ENCODE measurements around the gene NFYC.
"Not testable (repeated sequence)": the region's sequence is repeated elsewhere in the genome, so short reads cannot be mapped to it uniquely, and the experiment has no call there.

The NFYC gene

DNA sequence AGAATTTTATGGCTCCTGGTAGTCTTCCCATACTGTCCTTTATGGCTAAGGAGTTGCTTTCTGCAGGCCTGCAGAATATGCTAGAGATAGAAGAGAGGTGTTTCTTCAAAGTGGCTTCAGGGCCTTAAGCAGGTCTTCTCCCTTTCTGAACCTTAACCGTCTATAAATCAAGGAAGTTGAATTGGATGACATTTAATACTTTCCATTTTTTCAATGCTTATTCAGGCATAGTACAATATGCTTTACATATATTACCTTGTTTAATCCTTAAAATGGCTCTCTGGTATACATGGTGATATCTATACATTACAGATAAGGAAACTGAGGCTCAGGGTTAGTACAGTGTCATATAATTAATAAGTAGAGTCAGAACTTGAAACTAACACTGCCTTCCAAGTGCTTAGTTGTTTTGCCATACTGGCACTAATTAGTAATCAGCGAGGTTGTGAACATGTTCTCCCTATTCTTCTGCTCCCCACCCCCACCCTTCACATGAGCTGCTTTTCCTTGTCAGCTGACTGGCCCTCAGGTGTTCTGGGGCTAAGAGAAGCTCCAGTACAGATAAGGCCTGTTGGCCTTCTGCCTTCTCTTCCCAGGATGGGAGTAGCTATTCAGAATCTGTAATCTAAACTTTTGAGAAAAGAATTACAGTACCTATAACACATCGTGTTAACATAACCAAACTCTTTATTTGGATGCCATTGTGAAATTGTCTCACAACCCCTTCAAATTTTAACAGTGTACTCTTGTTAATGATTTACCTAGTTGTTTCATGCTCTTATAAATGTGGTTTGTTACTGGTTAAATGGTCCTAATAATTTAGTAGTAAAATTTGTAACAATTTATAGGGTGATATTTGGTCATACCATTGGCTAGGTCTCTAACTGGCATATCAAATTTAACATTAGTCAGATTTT, 13.6 kb downstream of the NFYC start:
- DNase-seq (ENCODE audit: low read depth in 3 of 3, low spot score in 1 of 3) = no peak

DNA sequence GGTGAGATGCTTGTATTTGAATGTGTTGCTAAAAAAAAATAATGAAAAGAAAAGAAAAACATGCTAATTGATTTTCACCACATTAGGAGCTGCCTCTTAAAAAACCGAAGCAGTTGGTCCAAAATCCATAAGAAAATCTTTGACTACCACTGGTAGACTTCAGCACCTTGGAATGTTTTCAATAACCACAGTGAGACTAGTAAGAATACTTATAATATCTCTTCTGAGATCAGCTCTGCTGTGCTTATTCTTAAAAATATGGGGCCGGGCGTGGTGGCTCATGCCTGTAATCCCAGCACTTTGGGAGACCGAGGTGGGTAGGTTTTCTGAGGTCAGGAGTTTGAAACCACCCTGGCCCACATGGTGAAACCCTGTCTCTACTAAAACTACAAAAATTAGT, 15.1 kb downstream of the NFYC start:
- no peak for DNase-seq (ENCODE audit: low read depth in 3 of 3, low spot score in 1 of 3)

DNA sequence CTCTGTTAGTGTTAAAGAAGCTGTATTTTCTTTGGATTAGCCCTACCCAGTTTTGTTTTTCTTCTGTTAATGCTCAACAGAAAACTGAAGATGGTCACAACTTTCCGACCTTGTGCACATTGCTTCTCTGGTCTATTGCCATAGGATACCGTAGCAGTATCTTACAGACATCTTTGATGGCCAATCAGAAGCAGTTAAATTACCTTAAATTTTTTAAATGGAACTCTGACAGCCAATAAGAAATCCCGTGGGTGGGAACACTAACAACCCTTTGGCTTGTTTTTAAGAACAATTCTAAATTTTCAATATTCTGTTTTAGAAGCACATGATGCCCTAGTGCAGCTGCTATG, 17.2 kb downstream of the NFYC start:
- no peak for DNase-seq (ENCODE audit: low read depth in 3 of 3, low spot score in 1 of 3)

DNA sequence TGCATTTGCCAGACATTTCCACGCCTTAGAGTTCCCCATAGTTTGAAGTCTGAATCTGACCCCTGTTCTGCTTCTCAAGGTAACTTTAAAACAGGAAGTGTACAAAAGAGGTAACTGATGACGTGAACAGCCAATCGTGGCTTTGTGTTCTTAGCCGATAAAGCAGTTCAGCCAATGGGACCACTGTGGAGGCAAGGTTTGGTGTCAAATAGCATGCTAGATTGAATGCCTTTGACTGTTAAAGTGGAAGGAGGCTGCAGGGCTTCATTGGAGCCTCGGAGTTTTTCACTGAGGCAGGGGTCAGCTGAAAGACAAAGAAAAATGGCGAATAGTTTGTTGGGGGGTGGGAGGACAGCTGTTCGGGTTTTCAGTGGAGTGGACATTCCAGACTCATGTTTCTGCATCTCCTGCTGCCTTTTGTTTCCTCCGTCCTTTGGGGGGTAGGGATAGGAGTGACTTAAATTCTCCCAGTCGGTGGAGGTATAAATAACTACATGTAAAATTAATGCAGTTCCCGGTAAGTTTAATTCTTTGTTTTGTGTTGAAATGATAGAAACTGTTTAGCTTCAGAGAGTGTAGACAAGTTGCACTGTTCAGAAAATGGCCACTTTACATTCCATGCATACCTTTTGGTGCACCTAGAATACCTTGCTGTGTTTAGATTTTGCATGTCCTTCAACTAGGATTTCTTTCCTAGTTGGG, 17.7 kb downstream of the NFYC start:
- peak; percentile 26 to 44 (median 42) for DNase-seq (ENCODE audit: low read depth in 3 of 3, low spot score in 1 of 3)

DNA sequence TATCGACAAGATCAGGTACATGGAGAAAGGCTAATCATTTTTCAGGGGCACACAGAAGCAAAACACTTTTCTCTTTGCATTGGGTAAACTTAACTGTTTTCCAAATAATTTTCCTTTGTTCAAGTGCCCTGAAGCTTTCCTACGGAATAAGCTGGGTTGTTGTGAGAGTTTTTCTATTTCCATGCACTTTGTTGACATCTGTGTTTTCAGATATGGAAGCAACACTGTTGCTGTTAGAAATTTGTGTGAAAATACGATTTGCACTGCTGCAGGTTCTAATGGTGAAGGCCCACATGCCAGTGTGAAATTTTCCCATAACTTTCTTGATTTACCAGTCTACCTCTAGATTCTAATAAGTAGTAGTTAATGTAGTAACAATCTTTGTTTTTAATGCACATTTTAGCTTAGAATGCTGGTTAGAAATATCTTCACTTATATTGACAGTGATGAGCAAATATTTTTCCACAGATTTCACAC, 18.3 kb downstream of the NFYC start:
- DNase-seq (ENCODE audit: low read depth in 3 of 3, low spot score in 1 of 3) = no peak

DNA sequence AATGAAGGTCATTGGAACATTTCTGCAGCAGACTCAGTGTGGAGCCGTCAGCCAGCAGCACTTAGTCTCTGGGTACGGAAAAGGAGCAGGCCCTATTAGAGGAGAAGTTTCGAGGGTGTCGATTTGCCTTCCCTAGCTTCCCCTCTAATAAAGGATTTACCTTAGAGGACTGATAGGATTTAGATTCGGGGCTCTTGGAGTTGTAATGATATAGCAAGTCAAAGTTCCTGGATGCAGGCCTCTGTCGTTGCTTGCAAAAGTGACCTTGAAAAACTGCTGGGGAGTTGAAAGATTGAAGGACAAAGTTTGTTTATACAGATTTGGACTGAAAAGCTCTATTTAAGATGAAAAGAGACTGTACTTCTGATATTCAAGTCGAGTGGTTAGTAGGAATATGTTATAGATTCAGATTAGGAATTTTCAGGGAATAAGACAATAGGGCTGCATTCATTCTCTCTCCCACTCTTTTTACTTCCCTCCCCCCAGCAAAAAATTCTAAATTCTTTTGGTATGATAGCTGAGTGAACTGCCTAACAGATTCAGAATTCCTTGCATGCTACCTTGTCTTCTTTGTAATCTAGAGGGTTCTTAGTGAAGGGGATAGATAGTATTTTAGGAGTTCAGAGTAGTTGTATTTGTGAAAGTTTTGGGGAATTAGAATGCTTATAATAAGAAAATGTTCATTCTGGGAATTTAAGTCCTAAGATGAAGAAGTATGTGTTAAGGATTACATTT, 19.2 kb downstream of the NFYC start:
- no peak for DNase-seq (ENCODE audit: low read depth in 3 of 3, low spot score in 1 of 3)

DNA sequence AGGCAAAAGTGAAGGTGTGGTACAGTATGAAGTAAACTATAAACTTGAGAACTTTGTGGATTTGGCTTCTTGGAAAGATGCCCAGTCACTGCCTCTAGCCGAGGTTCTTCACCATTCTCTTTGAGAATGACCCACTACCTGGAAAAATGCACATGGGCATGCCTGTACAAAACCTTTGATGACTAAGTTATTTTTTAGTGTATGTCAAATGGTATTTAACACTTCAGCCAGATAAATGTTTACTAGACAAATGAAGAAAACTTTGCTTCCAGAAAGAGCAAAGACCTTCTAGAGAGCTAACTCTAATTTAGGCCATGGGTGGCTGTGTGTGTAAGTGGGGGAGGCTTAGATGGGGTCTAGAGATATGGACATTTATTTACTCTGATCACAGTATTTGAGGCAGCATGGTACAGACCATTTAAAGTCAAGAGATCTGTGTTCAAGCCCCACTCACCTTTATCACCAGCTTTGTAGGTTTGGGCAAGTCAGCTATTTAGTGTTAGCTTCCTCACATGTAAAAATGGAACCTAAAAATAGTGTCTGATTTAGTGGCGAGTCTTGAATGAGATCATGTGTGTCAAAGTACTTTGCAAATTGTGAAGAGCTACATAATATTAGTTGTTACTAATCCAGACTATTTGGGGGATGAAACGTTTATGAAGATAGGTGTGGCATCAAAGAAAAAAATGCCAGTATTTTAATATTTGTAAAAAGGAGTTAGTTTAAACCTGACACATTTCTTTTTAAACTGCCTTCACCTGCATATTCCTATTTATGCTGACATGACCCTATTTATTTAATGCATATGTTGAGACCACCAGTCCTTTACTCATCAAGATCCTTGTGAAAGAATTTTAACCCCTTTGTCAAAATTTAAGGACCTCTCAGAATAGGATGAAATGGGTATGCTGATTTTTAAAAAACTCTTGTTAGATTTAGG, 20.2 kb downstream of the NFYC start:
- no peak for DNase-seq (ENCODE audit: low read depth in 3 of 3, low spot score in 1 of 3)

DNA sequence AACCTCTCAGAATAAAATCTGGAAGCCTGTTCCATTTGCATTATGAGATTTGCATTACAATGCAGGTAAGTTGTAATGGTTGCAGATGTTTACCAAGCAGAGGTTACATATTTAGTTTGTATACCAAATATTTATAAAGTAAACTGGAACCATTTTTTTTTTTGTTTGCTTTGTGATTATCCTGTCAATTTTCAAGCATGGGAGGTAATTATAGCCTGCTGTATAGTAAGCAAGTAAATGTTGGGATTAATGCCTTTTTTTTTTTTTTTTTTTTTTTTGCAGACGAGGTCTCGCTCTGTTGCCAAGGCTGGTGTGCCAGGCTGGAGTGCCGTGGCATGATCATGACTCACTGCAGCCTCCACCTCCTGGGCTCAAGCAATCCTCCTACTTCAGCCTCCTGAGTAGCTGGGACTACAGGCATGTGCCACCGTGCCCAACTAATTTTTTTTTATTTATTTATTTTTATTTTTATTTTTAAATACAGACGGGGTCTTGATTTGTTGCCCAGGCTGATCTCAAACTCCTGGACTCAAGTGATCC, 21.0 kb downstream of the NFYC start:
- DNase-seq (ENCODE audit: low read depth in 3 of 3, low spot score in 1 of 3) = no peak

DNA sequence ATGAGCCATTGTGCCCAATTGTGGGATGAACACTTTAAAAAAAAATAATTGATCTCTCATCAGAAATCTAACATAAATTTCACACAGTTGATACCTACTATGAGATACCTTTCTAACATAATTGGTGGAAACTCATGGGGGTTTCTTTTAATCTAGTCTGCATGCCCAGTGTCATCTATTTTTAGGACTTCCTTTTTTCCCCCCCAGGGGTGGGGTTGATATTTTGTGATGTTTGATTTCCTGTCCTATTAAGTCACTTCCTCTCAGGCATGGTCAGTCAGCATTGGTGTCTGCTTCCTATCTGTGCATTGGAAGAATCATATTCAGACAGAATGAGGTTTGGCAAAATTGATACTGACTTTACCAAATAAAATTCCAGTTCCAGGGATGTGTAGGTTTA, 21.5 kb downstream of the NFYC start:
- DNase-seq (ENCODE audit: low read depth in 3 of 3, low spot score in 1 of 3) = no peak

DNA sequence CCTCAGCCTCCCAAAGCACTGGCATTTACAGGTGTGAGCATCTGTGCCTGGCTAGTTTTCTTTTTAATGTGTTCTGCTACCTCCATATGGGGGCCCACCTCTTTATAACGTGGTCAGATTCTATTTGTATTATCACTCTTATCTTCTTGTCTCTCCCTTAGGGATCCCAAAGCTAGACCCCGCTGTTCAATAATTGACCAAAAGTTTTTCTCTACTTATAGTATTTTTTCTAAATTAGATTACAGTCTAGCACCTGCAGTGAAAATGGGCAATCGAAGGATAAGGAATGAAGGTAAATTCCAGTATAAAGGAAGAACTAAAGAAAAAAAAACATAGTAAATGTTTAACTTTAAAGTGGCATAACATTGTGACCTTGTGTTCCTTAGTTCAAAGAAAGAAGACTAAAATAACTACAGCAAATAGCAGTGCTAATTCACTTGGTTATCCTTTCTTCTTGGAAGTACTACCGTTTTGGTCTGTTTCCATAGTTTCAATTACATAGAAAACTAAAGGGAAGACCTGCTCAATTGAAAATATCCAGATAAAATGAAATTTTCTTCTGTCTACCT, 24.1 kb downstream of the NFYC start:
- DNase-seq (ENCODE audit: low read depth in 3 of 3, low spot score in 1 of 3) = no peak

DNA sequence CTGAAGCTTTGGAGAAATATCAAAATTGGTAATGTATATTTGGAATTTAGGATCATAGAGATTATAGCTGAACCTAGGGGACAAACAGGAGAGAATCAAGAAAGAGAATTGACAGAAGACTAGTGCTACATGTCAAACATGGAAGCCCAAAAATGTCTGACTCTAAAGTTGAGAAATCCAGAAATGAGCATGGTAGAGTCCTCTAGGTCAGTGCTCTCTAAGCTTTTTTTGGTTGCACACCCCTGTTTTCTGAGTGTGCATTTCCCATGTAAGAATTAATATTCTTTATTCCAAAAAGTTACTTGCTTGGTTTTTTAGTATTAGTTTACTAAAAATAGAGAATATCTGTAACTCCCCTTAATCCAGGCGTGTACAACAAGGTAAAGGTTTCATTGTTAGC, 25.6 kb downstream of the NFYC start:
- DNase-seq (ENCODE audit: low read depth in 3 of 3, low spot score in 1 of 3) = no peak

DNA sequence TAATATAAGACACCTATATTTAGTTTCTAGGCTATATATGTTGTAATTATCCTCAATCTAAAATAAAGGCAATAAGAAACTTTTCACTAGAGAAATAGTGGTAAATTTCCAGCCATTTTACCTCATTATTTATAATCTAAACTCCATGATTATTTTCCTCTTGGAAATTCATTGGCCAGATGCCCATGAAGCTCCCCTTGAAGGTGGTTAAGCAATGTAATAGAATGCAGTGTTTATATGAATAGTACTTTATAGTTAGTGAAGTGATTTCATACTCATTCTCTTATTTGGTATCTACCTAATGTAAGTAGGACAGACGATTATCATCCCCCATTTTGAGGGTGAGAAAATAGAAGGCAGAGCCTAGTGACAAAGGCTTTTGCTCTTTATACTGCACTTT, 26.5 kb downstream of the NFYC start:
- no peak for DNase-seq (ENCODE audit: low read depth in 3 of 3, low spot score in 1 of 3)

DNA sequence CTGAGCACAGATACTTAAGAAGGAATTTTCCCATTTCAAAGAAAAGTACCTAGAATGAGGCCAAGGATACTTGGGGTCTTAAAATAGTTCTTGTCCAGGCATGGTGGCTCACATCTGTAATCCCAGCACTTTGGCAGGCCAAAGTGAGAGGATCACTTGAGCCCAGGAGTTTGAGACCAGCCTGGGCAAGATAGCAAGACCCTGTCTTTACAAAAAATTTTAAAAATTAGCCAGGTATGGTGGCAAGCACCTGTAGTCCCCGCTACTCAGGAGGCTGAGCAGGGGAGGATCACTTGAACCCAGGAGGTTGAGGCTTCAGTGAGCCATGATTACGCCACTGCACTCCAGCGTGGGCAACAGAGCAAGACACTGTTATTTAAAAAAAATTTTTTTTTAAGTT, 29.0 kb downstream of the NFYC start:
- DNase-seq (ENCODE audit: low read depth in 3 of 3, low spot score in 1 of 3) = no peak

DNA sequence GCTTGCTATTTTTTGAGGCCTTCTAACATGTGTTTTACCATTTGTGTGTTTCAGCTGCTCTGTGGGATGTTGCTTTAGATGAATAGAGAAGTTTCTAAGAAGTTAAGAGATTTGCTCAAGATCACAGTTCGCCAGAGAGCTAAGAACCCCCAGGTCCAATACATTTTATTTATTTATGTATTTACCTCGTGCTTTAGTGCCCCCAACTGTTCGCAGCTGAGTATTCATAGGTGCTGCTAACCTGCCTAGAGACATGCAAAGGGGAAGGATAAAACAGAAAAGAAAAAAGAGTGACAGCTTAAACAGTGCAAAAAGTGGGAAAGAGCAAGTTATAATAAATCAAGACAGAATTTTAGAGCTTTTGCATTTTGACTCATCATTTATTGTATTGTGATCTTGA, 31.1 kb downstream of the NFYC start:
- DNase-seq (ENCODE audit: low read depth in 3 of 3, low spot score in 1 of 3) = no peak

DNA sequence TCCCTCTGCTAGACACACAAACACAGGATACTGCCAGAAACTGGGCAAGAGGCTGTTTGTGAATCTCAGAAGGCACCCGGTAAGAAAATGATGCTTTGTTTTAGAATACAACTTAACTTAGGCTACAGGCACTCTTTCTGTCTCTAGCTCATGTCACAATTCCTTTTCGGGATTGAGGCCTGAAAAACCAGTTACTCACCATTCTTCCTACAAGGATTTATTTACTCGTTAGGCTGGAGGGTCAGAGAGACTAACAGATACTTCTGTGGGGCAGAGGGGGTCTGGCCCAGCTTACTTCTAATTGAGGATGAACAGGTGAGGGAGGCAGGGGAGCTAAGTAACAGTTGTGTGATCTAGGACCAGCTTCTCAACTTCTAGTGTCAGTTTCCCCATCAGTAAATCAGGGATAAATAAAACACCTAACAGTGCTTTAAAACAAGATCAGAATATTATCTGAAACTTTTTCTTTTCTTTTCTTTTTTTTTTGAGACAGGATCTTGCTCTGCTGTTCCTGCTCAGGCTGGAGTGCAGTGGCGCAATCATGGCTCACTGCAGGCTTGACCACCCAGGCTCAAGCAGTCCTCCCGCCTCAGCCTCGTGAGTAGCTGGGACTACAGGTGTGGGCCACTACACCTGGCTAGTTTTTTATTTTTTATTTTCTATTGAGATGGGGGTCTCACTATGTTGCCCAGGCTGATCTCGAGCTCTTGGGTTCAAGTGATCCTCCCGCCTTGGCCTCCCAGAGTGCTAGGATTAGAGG, 31.9 kb downstream of the NFYC start:
- DNase-seq (ENCODE audit: low read depth in 3 of 3, low spot score in 1 of 3) = no peak

DNA sequence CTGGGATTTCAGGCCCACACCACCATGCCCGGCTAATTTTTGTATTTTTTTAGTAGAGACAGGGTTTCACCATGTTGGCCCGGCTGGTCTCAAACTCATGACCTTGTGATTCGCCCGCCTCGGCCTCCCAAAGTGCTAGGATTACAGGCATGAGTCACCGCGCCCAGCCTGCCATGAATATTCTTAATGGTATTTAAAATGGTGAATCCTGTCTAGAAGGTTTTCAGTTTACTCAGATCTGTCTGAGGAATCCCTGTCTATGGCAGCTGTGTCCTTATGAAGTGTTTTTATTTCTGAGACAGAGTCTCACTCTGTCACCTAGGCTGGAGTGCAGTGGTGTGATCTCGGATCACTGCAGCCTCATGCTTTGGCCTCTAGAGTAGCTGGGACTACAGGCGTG, 36.2 kb downstream of the NFYC start:
- not testable (repeated sequence) for DNase-seq (ENCODE audit: low read depth in 3 of 3, low spot score in 1 of 3)

DNA sequence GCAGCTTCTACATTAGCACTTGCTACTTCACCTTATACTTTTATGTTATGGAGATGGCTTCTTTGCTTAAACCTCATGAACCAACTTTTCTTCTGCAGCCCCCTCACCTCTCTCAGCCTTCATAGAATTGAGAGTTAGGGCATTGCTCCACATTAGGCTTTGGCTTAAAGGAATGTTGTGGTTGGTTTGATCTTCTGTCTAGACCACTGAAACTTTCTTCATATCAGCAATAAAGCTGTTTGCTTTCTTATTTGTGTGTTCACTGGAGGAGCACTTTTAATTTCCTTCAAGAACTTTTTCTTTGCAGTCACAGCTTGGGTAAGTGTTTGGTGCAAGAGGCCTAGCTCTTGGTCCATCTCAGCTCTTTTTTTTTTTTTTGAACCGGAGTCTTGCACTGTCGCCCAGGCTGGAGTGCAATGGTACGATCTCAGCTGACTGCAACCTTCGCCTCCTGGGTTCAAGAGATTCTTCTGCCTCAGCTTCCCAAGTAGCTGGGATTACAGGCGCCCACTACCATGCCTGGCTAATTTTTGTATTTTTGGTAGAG, 37.9 kb downstream of the NFYC start:
- DNase-seq (ENCODE audit: low read depth in 3 of 3, low spot score in 1 of 3) = not testable (repeated sequence)

DNA sequence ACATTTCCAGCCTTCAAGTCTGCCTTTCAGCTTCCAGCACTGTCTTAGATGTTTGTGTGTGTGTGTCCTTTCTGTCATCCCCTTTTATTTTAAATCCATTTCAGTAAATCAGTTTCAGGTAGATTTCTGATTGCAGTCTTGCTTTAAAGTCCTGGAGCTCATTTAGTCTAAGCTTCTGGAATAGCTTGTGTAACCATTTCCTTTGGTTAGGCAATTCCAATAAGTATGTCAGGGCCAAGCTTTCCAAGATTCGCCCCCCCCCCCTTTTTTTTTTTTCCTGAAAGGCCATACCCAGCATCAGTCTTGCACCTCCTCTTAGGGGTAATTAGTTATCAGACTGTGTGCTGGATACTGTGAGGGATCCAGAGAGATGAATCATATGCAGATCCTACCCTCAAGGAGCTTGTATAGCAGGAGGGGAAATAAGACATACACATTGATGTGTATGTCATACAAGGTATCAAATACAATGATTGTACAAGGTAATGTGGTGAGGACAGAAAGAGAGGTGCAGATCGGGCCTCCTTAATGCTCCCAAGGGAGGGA, 41.3 kb downstream of the NFYC start:
- no peak for DNase-seq (ENCODE audit: low read depth in 3 of 3, low spot score in 1 of 3)

Data from stimulated activated CD4-positive, alpha-beta T cell treated with anti-CD3 and anti-CD28 coated beads, TNF-alpha, amount 100 ng/mL, for 1 hour (primary cell).